HG02970 (cell line): ENCODE measurements around the gene SYCP2.
A peak's percentile ranks its signal among the peaks of the same experiment; 100 is the strongest.

Experiments used
- ATAC-seq: cut with Tn5 transposase; IDR thresholded peaks from one replicate; pipeline ENCODE4 v1.9.1; 2021; ENCODE audit warnings: mild to moderate bottlenecking, moderate library complexity, moderate number of reproducible peaks; ENCODE audit not compliant: unreplicated experiment, low FRiP score

SYCP2 gene

GRCh38 chr20:59945731-59946130, 12.3 kb upstream of the SYCP2 start:
- no peak for ATAC-seq

GRCh38 chr20:59945175-59945574, 11.7 kb upstream of the SYCP2 start:
- ATAC-seq, result no peak

DNA sequence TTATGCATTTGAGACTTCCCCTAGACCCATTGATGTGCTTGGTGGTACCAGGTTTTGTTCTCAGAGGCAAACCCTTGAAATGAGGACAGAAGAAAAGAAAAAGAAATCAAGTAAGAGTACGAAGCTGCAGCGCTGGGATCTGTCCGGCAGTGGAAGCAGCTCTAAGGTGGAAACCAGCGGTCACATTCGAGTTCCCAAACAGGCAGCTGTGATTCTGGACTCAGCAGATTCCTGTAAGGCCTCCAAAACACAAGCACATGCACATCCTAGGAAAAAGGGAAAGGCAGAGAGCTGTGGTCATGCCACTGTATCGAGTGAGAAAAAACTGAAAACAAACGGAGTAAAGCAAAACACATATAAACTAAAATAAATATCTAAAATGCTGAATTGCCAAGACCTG, 11.3 kb upstream of the SYCP2 start:
- no peak for ATAC-seq

GRCh38 chr20:59942245-59942644, 8.8 kb upstream of the SYCP2 start:
- ATAC-seq, result no peak

DNA sequence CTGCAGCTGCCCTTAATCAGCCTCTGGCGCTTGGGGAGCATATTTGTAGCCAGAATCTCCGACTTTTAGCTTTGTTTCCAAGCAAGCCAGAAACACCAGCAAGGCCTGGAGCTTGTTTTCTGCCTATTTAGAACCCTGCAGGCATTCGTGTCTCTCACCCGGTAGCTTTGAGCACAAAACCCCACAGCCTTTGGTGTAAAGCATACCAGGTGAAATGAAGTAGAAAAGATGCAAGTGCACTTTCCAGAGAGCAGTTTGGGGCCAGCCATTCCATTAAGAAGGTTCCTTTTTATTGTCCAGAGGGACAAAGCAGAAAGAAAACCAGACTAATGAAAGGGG, 7.5 kb upstream of the SYCP2 start:
- ATAC-seq, result no peak

GRCh38 chr20:59940129-59940955, 6.9 kb upstream of the SYCP2 start, which contains the start of the genes FAM217B and PPP1R3D:
Gene FAM217B, plus strand, starts transcription at chr20:59940389. Its CDS starts 3,555 bp downstream, at chr20:59943944.
Gene PPP1R3D, minus strand, starts transcription at chr20:59940305. Its CDS starts 374 bp downstream, at chr20:59939931.
- ATAC-seq, result peak; percentile 94

DNA sequence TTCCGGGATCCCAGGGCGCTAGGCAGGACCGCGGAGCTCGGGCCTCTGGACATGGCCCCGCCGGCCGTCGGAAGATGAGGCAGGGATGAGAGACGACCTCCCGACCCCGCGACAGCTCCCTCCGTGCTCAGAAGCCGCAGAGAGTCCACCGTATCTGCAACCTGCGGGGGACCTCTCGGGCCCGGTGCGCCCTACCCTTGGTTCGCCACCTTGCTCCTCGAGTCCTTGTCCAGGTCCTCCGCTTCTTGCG, 6.4 kb upstream of the SYCP2 start:
- ATAC-seq, result peak; percentile 33

DNA sequence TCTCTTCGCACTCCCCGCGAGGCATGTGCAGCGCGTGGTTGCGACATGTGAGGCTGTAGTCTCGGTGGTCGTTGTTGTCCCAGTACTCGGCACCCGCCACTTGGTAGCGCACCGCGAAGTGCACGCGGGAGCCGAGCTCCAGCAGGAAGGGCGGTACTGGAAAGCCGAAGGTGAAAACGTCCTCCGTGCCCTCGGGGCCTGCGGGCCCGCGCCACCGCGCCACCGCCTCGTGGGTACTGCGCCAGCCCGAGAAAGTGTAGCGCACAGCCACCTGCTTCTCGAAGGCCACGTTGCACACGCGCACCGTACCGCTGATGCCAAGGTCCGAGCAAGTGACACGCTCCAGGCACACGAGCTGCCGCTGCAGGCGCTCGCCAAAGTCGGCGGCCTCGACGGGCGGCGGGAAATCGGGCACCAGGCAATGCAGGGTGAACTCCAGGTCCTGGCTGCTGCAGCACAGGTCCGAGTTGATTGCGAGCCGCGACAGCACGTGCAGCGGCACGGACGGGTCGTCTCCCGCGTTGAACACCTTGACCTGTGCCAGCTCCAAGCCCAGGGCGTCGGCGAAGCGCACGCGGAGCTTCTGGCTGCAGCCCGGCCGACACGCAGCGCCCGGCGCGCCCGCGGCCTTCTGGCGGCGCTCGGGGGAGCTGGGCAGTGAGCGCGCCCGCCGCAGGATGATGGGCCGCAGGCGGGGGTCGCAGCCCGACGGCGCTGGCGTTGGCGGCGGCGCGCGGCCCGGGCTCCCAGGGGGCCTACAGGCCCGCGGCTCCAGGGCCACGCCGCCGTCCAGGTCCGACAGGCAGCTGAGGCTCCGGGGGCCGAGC, 5.8 kb upstream of the SYCP2 start:
- no peak for ATAC-seq

DNA sequence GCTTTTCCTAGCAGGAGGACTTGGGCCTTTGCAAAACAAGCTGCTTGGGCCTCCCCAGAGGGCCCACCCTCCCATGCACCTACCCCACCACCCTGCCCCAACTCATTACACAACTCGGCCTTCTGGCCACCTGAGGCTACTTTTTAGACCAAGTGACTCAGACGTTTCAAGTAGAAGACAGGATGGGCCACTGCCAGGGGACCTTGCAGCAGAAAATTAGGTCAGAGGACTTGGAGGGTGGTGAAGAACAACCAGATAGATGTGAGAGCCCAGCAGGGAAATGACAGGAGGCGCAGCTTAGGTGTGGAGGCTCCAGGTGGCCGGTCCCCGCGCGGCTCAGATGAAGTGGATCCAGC, 5.2 kb upstream of the SYCP2 start:
- no peak for ATAC-seq

- no peak for ATAC-seq
Observed at GRCh38 chr20:59938221-59938620, 4.8 kb upstream of the SYCP2 start.

DNA sequence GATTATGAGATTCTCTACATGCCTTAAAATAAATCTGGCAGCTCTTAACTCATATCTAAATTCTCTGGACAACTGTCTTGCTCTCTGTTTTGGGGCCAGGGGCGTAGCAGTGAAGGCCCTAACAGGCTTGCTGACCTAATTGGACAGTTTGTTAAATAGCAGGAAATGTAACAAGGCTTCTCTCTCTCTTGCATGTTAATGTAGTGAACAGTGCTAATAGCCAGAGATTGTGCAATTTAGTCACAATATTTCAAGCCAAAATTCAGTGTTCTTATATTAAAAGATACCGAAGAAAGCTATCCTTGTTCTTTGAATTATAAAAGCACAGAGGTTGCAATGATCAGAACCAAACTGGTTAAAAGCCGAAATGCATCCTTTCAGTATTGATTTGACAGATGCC, 3.7 kb upstream of the SYCP2 start:
- no peak for ATAC-seq

GRCh38 chr20:59936409-59936808, 3.0 kb upstream of the SYCP2 start:
- ATAC-seq, result no peak

DNA sequence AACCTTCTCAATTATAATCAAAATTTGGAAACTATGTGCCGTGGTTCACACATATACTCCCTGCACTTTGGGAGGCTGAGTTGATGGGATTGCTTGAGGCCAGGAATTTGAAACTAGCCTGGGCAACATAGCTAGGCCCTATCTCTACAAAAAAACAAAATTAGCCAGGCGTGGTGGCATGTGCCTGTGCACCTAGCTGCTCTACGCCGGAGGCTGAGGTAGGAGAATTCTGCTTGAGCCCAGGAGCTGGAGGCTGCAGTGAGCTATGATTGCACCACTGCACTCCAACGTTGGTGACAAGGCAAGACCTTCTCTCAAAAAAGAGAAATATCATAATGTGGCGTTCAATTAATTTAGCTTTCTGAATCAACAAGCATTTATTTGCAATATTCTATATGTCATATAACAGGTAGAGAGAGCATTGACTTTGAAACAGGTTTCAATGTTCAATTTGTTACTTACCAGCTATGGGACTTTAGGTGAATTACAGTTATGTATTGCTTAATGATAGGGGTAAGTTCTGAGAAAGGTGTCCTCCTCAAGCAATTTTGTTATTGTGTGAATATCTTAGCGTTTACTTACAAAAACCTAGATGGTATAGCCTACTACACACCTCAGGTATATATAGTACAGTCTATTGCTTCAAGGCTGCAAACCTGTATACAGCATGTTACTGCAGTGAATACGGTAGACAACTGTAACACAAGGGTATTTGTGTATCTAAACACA, 2.2 kb upstream of the SYCP2 start:
- ATAC-seq, result no peak

DNA sequence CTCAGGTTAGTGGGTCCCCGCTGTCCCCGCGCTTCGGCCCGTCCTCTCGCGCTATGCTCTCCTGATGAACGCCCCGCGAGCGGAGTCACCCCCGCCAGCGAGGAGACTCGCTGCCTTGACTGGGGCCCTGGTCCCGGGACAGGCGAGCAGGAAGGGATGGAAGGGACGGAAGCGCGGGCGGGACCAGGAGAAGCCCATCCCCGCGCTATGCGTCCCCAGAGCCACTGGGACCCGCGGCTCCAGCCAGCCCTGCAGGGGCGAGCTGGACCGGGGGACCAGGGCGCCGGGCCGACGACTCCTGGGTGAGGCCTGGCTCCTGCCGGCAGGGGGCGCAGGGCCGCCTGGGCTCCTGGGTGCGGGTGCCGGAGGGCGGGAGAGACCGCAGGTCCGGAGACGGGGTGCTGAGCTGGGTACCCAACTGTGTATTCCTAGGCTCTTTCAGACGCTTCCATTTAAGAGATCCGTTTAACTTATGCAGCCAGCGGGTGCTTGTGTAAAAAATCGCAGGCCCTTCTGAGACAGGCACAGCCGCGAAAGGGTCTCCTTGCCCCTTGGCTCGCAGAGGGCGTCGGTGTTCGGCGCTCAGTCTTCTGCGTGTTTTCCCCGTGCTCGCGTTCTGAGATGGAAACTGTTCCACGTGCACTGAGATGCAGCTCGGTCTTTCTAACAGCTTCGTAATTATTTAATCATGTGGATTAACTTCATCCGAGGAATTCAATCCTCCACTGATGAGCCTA, 580 bp upstream of the SYCP2 start:
- ATAC-seq, result peak; percentile 81

GRCh38 chr20:59932616-59933295, 681 bp downstream of the SYCP2 start:
- ATAC-seq, result no peak

DNA sequence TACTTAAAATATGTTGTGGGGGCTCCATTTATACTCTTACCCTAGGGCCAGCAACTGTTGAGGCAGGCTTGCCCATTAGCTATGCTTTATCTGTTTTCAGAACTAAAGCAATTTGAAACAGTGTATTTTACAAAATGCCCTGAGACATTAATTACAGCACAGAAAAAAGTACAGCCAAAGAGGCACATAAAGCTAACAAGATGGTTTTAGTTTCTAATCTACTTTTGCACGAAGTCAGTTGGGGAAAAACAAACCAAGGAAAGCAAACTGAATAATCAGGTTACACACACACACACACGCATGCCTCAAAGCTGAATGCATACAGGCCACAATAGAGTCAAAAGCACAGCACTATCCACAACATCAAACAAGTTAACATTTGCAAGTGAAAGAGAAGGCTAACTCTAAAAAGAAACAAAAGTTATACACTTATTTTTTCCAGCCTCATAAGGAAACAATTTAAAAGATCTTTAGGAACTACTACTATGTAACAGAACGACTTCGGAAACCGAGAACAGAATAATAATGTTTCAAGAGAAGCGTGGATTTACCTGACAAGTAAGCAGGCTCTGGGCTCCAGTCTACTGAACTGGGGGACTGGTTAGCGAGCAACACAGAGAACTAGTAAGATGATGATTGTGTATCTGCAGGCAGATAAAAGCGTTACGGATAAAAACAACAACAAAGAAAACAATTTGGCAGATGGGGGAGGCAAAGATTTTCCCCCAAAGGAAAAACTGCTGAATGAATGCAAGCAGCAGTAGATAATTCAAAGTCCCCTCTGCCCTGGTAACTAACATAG, 1.7 kb downstream of the SYCP2 start:
- ATAC-seq, result no peak

DNA sequence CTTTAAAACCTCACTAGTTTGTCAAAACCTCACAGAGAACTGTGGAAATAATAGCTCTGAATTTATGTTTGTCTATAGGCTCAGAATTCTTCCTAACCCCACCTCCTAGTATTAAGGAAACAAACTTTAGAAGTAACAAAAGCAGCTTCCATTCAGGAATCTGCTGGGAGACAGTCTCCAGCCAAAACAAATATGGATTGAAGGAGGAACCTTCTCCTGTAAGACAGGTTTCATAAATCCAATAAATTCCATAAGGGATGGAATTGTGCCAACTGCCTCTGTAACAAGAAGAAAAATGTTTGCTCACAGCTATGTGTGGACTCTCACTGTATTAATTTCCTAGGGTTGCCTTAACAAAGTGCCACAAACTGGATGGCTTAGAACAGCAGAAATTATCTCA, 7.5 kb downstream of the SYCP2 start:
- no peak for ATAC-seq

DNA sequence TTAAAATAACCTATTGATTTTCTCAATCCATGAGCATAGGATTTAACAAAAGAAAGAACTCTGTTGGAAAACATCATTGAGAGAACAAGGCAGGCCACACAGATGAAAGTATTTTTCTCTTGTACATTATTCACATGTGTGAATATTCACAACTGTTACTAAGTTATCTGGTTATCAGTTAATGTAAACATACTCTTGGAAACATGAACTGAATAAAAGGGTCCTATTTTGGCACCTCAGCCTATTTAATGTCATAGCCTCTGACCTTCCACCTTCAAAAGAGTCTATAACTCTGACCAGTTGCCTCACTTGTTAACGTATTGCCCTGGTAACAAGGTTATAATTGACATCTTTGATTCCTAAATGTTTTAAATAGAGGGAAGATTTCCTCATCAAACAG, 8.1 kb downstream of the SYCP2 start:
- ATAC-seq, result no peak

GRCh38 chr20:59923514-59923913, 9.9 kb downstream of the SYCP2 start:
- no peak for ATAC-seq
